ENCODE results near the gene PPP1R9B.

PPP1R9B gene

GRCh38 chr17:50161023-50161910, 10.8 kb upstream of the PPP1R9B start:
- H3K36me3 ChIP-seq (ENCODE audit: insufficient read depth, low read length): no peaks in the 10 kb centered on the region
- no peak overlapping the region for H3K27ac ChIP-seq
- peak overlapping the region; percentile 14 for H3K9ac ChIP-seq (ENCODE audit: insufficient read length)
- H3K4me3 ChIP-seq: peak overlapping the region; percentile 74
- TF ChIP-seq FOXP2 (optimal IDR thresholded peaks at IDR 0.05; ENCODE audit: control extremely low read depth, extremely low read length, insufficient read depth): peak; percentile 73
- no peak for TF ChIP-seq EZH2 (IDR thresholded peaks at IDR 0.05)
- TF ChIP-seq POLR2AphosphoS5 (IDR thresholded peaks at IDR 0.05; ENCODE audit: borderline replicate concordance, low read depth, low read length): peak; percentile 80
- H3K9me3 ChIP-seq (ENCODE audit: low read depth, low read length): no peaks in the 10 kb centered on the region
- peak; percentile 40 for DNase-seq (ENCODE audit: low read depth, low spot score)

- Histone ChIP-seq H3K27ac (no peak overlapping the region), H3K4me3 (no peak overlapping the region), H3K36me3 (ENCODE audit: insufficient read depth, low read length) (no peaks in the 10 kb centered on the region), H3K9ac (ENCODE audit: insufficient read length) (no peak overlapping the region), H3K9me3 (ENCODE audit: low read depth, low read length) (no peaks in the 10 kb centered on the region)
- no peak for DNase-seq (ENCODE audit: low read depth, low spot score)
- TF ChIP-seq POLR2AphosphoS5 (IDR thresholded peaks at IDR 0.05; ENCODE audit: borderline replicate concordance, low read depth, low read length) (no peak), FOXP2 (optimal IDR thresholded peaks at IDR 0.05; ENCODE audit: control extremely low read depth, extremely low read length, insufficient read depth) (no peak), EZH2 (IDR thresholded peaks at IDR 0.05) (no peak)
Measured at GRCh38 chr17:50157891-50158290, 7.4 kb upstream of the PPP1R9B start.

- Histone ChIP-seq H3K9ac (ENCODE audit: insufficient read length) (peak overlapping the region; percentile 5), H3K4me3 (peak overlapping the region; percentile 45; the same call in 1 of the 2 replicates), H3K27ac (peak overlapping the region; percentile 81), H3K36me3 (ENCODE audit: insufficient read depth, low read length) (no peaks in the 10 kb centered on the region), H3K9me3 (ENCODE audit: low read depth, low read length) (no peaks in the 10 kb centered on the region)
- TF ChIP-seq POLR2AphosphoS5 (IDR thresholded peaks at IDR 0.05; ENCODE audit: borderline replicate concordance, low read depth, low read length): no peak
- TF ChIP-seq EZH2 (IDR thresholded peaks at IDR 0.05): no peak
- TF ChIP-seq FOXP2 (optimal IDR thresholded peaks at IDR 0.05; ENCODE audit: control extremely low read depth, extremely low read length, insufficient read depth): no peak
- no peak for DNase-seq (ENCODE audit: low read depth, low spot score)
Measured at GRCh38 chr17:50155115-50155819, 4.8 kb upstream of the PPP1R9B start.

GRCh38 chr17:50154604-50155003, 4.1 kb upstream of the PPP1R9B start:
- no peak for TF ChIP-seq POLR2AphosphoS5 (IDR thresholded peaks at IDR 0.05; ENCODE audit: borderline replicate concordance, low read depth, low read length)
- TF ChIP-seq EZH2 (IDR thresholded peaks at IDR 0.05): no peak
- no peak for TF ChIP-seq FOXP2 (optimal IDR thresholded peaks at IDR 0.05; ENCODE audit: control extremely low read depth, extremely low read length, insufficient read depth)
- no peak overlapping the region for H3K27ac ChIP-seq
- H3K36me3 ChIP-seq (ENCODE audit: insufficient read depth, low read length): no peaks in the 10 kb centered on the region
- DNase-seq (ENCODE audit: low read depth, low spot score): no peak
- H3K9ac ChIP-seq (ENCODE audit: insufficient read length): peak overlapping the region; percentile 5
- no peaks in the 10 kb centered on the region for H3K9me3 ChIP-seq (ENCODE audit: low read depth, low read length)
- H3K4me3 ChIP-seq: no peak overlapping the region

GRCh38 chr17:50153650-50154575, 3.4 kb upstream of the PPP1R9B start:
- Histone ChIP-seq H3K9me3 (ENCODE audit: low read depth, low read length) (no peaks in the 10 kb centered on the region), H3K9ac (ENCODE audit: insufficient read length) (no peak overlapping the region), H3K36me3 (ENCODE audit: insufficient read depth, low read length) (no peaks in the 10 kb centered on the region), H3K4me3 (no peak overlapping the region), H3K27ac (peak overlapping the region; percentile 89; the same call in 1 of the 2 replicates)
- TF ChIP-seq POLR2AphosphoS5 (IDR thresholded peaks at IDR 0.05; ENCODE audit: borderline replicate concordance, low read depth, low read length) (no peak), FOXP2 (optimal IDR thresholded peaks at IDR 0.05; ENCODE audit: control extremely low read depth, extremely low read length, insufficient read depth) (no peak), EZH2 (IDR thresholded peaks at IDR 0.05) (no peak)
- DNase-seq (ENCODE audit: low read depth, low spot score): no peak

- Histone ChIP-seq H3K9me3 (ENCODE audit: low read depth, low read length) (no peaks in the 10 kb centered on the region), H3K27ac (peak overlapping the region; percentile 89), H3K4me3 (peak overlapping the region; percentile 100), H3K9ac (ENCODE audit: insufficient read length) (no peak overlapping the region), H3K36me3 (ENCODE audit: insufficient read depth, low read length) (no peaks in the 10 kb centered on the region)
- TF ChIP-seq EZH2 (IDR thresholded peaks at IDR 0.05) (no peak), POLR2AphosphoS5 (IDR thresholded peaks at IDR 0.05; ENCODE audit: borderline replicate concordance, low read depth, low read length) (no peak), FOXP2 (optimal IDR thresholded peaks at IDR 0.05; ENCODE audit: control extremely low read depth, extremely low read length, insufficient read depth) (no peak)
- DNase-seq (ENCODE audit: low read depth, low spot score): no peak
Measured at GRCh38 chr17:50152736-50153135, 2.3 kb upstream of the PPP1R9B start.

GRCh38 chr17:50151937-50152547, 1.6 kb upstream of the PPP1R9B start:
- DNase-seq (ENCODE audit: low read depth, low spot score): no peak
- no peaks in the 10 kb centered on the region for H3K36me3 ChIP-seq (ENCODE audit: insufficient read depth, low read length)
- no peaks in the 10 kb centered on the region for H3K9me3 ChIP-seq (ENCODE audit: low read depth, low read length)
- peak overlapping the region; percentile 89 for H3K27ac ChIP-seq
- H3K4me3 ChIP-seq: peak overlapping the region; percentile 100
- TF ChIP-seq EZH2 (IDR thresholded peaks at IDR 0.05): no peak
- peak; percentile 41; the same call in 1 of the 2 replicates for TF ChIP-seq POLR2AphosphoS5 (IDR thresholded peaks at IDR 0.05; ENCODE audit: borderline replicate concordance, low read depth, low read length)
- peak overlapping the region; percentile 70 for H3K9ac ChIP-seq (ENCODE audit: insufficient read length)
